Measurements from ENCODE around the gene CNTLN.

Gene CNTLN

GRCh38 chr9:17380126-17380861, 245.5 kb downstream of the CNTLN start:
- no peak overlapping the region for H3K4me3 ChIP-seq (ENCODE audit: insufficient read depth, low read length, poor library complexity, severe bottlenecking)
- H3K79me2 ChIP-seq (ENCODE audit: insufficient read depth, low read length) = no peaks in the 10 kb centered on the region
- H3K9me3 ChIP-seq (ENCODE audit: insufficient read depth, low read length) = 0 out of 2 replicates have a peak, but pooled peaks cover 3% of the 10 kb centered on the region
- no peak overlapping the region for H2AFZ ChIP-seq (ENCODE audit: low read depth, low read length, severe bottlenecking)
- TF ChIP-seq EZH2phosphoT487 (conservative IDR thresholded peaks at IDR 0.05; ENCODE audit: low read length) (no peak), CTCF (IDR thresholded peaks at IDR 0.05; ENCODE audit: insufficient read depth, low read length, poor library complexity, severe bottlenecking) (no peak)
- no peak overlapping the region for H3K27ac ChIP-seq (ENCODE audit: low read depth, low read length)
- H3K4me2 ChIP-seq (ENCODE audit: low read depth, low read length, poor library complexity, severe bottlenecking) = no peak overlapping the region
- no peaks in the 10 kb centered on the region for H3F3A ChIP-seq (ENCODE audit: insufficient read depth)
- no peaks in the 10 kb centered on the region for H3K9me2 ChIP-seq (replicated peaks; ENCODE audit: insufficient read depth, low read length)
- H3K9ac ChIP-seq (ENCODE audit: low read length) = no peak overlapping the region
- no peaks in the 10 kb centered on the region for H3K27me3 ChIP-seq (ENCODE audit: low read length)
- H4K20me1 ChIP-seq (ENCODE audit: low read depth, low read length) = no peaks in the 10 kb centered on the region
- no peaks in the 10 kb centered on the region for H3K36me3 ChIP-seq (ENCODE audit: low read length)

- Histone ChIP-seq H3K9me3 (ENCODE audit: insufficient read depth, low read length) (no peaks in the 10 kb centered on the region), H3K36me3 (ENCODE audit: low read length) (no peaks in the 10 kb centered on the region), H3K27me3 (ENCODE audit: low read length) (no peaks in the 10 kb centered on the region), H3K79me2 (ENCODE audit: insufficient read depth, low read length) (no peaks in the 10 kb centered on the region), H3K4me2 (ENCODE audit: low read depth, low read length, poor library complexity, severe bottlenecking) (no peak overlapping the region), H3K27ac (ENCODE audit: low read depth, low read length) (no peak overlapping the region), H3F3A (ENCODE audit: insufficient read depth) (no peaks in the 10 kb centered on the region), H2AFZ (ENCODE audit: low read depth, low read length, severe bottlenecking) (no peak overlapping the region), H4K20me1 (ENCODE audit: low read depth, low read length) (no peaks in the 10 kb centered on the region), H3K9me2 (replicated peaks; ENCODE audit: insufficient read depth, low read length) (no peaks in the 10 kb centered on the region), H3K9ac (ENCODE audit: low read length) (no peak overlapping the region), H3K4me3 (ENCODE audit: insufficient read depth, low read length, poor library complexity, severe bottlenecking) (no peak overlapping the region)
- no peak for TF ChIP-seq EZH2phosphoT487 (conservative IDR thresholded peaks at IDR 0.05; ENCODE audit: low read length)
- TF ChIP-seq CTCF (IDR thresholded peaks at IDR 0.05; ENCODE audit: insufficient read depth, low read length, poor library complexity, severe bottlenecking) = no peak
These were observed 252.7 kb downstream of the CNTLN start for GRCh38 chr9:17387565-17387964.

- no peaks in the 10 kb centered on the region for H3K27me3 ChIP-seq (ENCODE audit: low read length)
- H3K9me3 ChIP-seq (ENCODE audit: insufficient read depth, low read length) = no peaks in the 10 kb centered on the region
- no peaks in the 10 kb centered on the region for H4K20me1 ChIP-seq (ENCODE audit: low read depth, low read length)
- H3K4me3 ChIP-seq (ENCODE audit: insufficient read depth, low read length, poor library complexity, severe bottlenecking) = no peak overlapping the region
- no peaks in the 10 kb centered on the region for H3K79me2 ChIP-seq (ENCODE audit: insufficient read depth, low read length)
- no peaks in the 10 kb centered on the region for H3K36me3 ChIP-seq (ENCODE audit: low read length)
- no peak overlapping the region for H3K27ac ChIP-seq (ENCODE audit: low read depth, low read length)
- H3F3A ChIP-seq (ENCODE audit: insufficient read depth) = no peaks in the 10 kb centered on the region
- no peak for TF ChIP-seq EZH2phosphoT487 (conservative IDR thresholded peaks at IDR 0.05; ENCODE audit: low read length)
- TF ChIP-seq CTCF (IDR thresholded peaks at IDR 0.05; ENCODE audit: insufficient read depth, low read length, poor library complexity, severe bottlenecking) = no peak
- no peak overlapping the region for H2AFZ ChIP-seq (ENCODE audit: low read depth, low read length, severe bottlenecking)
- H3K9ac ChIP-seq (ENCODE audit: low read length) = no peak overlapping the region
- no peaks in the 10 kb centered on the region for H3K9me2 ChIP-seq (replicated peaks; ENCODE audit: insufficient read depth, low read length)
- H3K4me2 ChIP-seq (ENCODE audit: low read depth, low read length, poor library complexity, severe bottlenecking) = no peak overlapping the region
These were observed 254.2 kb downstream of the CNTLN start for GRCh38 chr9:17389026-17389425.
